HG02884 (cell line): ENCODE measurements around the gene RBM6.

Experiments used
- ATAC-seq: cut with Tn5 transposase; IDR thresholded peaks from one replicate; pipeline ENCODE4 v1.9.1; 2021; ENCODE audit warnings: mild to moderate bottlenecking, moderate library complexity; ENCODE audit not compliant: unreplicated experiment

Gene RBM6

GRCh38 chr3:50124052-50124799 lies 184.3 kb downstream of the RBM6 start:
- ATAC-seq = no peak

DNA sequence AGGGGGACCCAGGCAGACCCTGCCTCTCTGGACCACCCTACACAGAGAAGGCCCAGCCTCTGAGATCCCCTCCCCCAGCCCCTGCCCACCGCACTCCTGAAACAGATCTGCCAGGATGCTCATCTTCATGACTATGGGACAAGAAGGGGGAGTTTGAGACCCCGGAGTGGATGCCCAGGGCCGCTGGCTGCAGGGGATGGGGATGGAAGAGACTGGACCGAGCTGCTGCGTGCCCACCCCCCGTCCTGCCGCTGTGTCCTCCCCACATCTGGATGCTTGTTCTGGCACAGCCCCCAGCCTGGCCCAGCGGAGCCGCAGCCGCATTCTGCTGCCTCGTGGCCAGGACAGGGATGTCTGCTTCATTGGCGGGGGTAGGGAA lies 184.8 kb downstream of the RBM6 start:
- ATAC-seq = no peak

DNA sequence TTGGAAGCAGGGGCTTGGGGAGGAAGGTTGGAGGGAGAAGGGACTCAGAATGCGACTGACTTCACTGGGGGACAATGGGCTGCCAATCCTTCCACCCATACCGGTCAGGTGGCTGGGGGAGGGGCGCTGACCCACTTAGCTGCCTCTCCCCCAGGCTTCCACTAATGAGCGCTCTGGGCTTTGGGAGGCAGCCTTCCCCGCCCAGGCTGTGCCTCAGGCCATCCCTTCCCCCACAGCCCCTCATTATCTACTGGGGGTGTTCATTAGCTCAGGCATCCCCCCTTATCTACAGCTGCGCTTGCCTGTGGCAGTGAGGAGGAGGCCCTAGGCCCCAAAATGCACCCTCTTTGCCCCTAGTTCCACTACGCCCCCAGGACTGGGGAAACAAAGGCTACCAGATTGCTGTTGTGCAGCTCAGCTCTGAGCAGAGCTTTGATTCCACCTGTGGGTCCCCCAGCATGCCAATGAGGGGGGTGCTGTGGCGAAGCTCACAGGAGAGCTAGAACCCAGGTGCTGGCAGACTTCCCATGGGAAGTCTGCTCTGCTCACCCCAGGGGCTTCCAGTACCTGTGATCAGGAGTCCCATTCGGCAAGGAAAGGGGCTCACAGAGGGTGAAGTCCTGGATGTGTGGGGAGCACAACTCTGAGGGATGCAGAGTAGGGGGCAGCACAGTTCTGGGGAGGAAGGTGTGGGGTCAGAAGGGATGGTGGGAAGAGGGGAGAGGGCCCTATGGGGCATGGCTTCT lies 185.8 kb downstream of the RBM6 start:
- ATAC-seq = no peak

GRCh38 chr3:50126287-50127211 lies 186.6 kb downstream of the RBM6 start:
- ATAC-seq = no peak
